ENCODE data around the gene NECTIN2.
"Not testable (repeated sequence)": the region's sequence is repeated elsewhere in the genome, so short reads cannot be mapped to it uniquely, and the experiment has no call there.

The NECTIN2 gene

GRCh38 chr19:44817725-44818465 is 28.2 kb upstream of the NECTIN2 start:
- DNase-seq (ENCODE audit: low spot score): no peak

DNA sequence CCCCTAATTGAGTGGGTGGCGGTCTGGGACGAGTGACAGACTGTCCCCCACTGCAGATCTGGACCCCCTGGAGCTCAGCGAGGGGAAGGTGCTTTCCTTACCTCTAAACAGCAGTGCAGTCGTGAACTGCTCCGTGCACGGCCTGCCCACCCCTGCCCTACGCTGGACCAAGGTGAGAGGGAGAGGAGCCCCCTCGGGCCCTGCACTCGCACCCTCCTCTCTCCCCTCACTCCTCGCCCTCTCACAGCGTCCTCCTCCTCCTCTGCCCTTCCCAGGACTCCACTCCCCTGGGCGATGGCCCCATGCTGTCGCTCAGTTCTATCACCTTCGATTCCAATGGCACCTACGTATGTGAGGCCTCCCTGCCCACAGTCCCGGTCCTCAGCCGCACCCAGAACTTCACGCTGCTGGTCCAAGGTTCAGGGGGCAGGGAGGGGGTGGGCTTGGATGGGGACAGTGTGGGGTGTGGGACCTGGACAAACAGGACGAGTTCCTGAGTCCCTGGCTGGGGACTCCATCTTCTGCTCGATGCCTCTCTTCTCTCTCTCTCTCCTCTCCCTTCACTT is 27.5 kb upstream of the NECTIN2 start:
- DNase-seq (ENCODE audit: low spot score): no peak

DNA sequence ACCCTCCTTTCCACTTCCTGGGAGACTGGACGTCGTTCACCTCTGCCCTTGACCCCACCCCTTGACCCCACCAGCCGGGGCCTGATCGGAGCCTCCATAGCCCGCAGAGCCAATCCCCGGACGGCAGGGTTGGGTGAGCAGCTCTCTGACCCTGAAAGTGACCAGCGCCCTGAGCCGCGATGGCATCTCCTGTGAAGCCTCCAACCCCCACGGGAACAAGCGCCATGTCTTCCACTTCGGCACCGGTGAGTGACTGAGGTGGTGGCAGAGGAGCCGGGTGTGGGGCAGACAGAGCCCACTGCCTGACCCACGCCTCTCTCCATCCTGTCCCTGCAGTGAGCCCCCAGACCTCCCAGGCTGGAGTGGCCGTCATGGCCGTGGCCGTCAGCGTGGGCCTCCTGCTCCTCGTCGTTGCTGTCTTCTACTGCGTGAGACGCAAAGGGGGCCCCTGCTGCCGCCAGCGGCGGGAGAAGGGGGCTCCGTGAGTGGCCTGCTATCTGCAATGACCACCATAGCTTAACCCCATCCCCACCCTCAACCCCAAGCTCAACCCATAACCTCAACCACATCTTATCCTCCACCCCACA is 26.8 kb upstream of the NECTIN2 start:
- DNase-seq (ENCODE audit: low spot score): no peak

GRCh38 chr19:44820648-44821609 is 25.2 kb upstream of the NECTIN2 start:
- DNase-seq (ENCODE audit: low spot score): no peak

DNA sequence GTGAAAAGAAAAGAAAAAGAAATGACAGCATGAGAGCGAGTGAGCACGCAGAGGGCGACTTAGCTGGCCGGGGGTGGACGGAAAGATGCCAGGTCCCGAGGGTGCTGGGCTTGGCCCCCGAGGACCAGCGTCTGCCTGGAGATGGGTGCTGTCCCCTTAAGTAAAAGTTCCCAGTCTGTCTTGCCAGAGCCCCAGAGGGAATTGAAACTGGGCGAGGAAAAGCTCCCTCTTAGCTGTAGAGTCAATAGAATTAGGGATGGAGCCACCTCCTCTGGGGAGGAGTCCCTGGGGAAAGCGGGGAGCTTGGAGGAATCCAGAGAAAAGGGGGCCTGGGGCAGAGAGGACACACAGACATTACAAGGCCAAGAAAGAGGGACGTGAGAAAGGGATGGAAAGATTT is 23.9 kb upstream of the NECTIN2 start:
- DNase-seq (ENCODE audit: low spot score): no peak

DNA sequence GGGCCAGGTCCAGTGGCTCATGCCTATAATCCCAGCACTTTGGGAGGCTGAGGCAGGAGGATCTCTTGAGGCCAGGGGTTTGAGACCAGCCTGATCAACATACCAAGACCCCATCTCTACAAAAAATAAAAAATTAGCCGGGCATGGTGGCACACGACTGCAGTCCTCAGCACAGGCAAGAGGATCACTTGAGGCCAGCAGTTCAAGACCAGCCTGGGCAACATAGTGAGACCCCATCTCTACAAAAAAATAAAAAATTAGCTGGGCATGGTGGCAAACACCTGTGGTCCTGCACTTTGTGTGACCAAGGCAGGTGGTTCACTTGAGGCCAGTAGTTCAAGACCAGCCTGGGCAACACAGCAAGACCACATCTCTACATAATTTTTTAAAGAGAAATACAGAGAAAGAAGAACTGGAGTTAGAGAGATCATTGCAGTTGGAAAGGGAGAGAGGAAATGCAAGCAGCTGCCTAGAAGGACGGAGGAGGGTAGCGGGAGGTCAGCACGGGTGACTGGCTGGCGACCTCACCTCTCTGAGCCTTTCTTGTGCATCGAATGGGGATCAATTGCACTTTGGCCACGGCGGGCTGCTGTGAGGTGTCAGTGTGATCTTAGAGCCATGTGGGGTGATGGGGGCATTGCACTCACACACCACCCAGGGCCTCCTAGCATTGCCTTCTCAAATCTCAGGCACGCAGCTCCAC is 23.3 kb upstream of the NECTIN2 start:
- DNase-seq (ENCODE audit: low spot score): no peak

DNA sequence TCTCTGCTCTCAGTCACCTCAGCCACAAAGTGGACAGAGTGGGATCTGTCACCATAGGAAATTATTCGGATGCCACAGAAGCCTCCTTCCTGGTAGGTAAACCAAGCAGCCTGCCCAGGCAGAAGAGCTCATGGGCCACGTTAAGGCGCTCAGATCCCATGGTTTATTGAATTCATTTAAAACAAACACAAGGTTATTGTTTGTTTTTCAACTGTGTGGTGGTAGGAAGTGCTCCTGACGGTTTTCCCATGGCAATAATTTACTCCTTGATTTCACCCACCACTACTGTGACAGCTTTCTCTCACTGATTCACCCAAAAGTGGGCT is 22.8 kb upstream of the NECTIN2 start:
- DNase-seq (ENCODE audit: low spot score): no peak

DNA sequence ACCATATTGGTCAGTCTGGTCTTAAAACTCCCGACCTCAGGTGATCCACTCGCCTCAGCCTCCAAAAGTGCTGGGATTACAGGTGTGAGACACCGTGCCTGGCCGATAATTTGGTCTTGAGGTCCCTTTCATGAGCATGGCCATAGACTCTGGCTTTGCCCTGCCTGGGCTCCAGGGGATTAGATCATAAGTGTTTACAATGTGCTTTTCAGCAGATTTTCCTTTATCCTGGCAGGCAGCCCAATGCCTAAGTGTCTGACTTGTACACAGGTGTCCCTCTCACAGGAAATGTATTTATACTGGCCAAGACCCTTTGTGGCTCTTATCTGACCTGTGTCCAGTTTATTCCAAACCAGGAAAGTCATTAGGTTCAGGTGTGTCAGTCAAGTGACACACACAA is 21.3 kb upstream of the NECTIN2 start:
- no peak for DNase-seq (ENCODE audit: low spot score)

- not testable (repeated sequence) for DNase-seq (ENCODE audit: low spot score)
Measured at GRCh38 chr19:44832875-44833274, 13.2 kb upstream of the NECTIN2 start.

- not testable (repeated sequence) for DNase-seq (ENCODE audit: low spot score)
Measured at GRCh38 chr19:44834399-44834798, 11.7 kb upstream of the NECTIN2 start.

GRCh38 chr19:44839276-44839675 is 6.8 kb upstream of the NECTIN2 start:
- DNase-seq (ENCODE audit: low spot score): no peak

GRCh38 chr19:44840811-44841210 is 5.3 kb upstream of the NECTIN2 start:
- DNase-seq (ENCODE audit: low spot score): no peak

- DNase-seq (ENCODE audit: low spot score): no peak
Measured at GRCh38 chr19:44841231-44841630, 4.9 kb upstream of the NECTIN2 start.

DNA sequence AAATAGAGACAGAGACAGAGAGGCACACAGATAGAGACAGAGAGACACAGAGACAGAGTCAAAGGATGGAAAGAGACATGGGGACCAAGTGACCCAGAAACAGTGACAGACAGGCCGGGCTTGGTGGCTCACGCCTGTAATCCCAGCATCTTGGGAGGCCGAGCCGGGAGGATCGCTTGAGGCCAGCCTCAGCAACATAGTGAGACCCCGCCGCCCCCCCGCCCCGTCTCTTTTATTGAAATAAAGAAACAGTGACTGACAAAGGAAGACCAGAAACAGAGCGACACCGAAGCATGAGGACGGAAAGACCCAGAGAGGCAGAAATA is 848 bp upstream of the NECTIN2 start:
- DNase-seq (ENCODE audit: low spot score): no peak

GRCh38 chr19:44846455-44847143 is 502 bp downstream of the NECTIN2 start:
- DNase-seq (ENCODE audit: low spot score): no peak

DNA sequence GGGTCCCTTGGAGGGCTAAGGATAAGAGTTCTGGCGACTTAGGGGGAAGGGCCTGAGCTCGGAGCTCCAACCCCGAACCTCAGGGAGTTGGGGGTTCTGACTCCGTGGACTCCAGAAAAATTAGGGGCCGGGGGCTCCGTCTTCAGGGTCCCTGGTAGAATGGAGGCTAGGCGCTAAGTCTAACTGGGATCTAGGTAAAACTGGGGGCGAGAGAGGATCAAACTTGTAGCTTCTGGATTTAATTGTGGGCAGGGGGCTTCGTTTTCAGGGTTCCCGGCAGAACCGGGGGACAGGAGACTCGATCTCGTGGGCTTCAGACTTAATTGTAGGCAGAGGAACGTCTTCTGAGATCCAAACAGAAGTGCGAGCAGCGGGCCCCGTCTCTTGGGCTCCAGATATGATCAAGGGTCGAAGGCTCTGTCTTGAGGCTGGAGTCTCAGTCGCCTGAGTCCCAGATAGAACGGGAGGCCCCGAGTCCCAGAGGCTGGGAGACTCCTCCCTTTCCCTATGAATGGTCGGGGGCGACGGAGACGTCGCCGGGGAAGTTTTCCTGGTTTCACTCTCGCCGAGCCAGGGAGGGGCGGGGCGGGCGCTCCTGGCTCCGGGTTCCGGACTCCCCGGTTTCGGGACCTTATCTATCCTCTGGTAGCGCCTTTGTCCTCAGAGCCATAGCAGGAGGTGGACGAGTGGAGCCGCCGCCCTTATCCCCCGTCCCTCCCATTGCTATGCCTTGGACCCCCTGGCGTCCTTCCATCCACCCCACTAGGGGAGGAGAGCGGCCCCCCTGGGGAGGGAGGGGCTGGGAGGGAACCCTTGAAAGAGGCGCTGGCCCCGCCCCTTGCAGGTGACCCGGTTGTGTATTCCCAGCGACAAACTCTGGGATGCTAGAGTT is 1.3 kb downstream of the NECTIN2 start:
- no peak for DNase-seq (ENCODE audit: low spot score)

DNA sequence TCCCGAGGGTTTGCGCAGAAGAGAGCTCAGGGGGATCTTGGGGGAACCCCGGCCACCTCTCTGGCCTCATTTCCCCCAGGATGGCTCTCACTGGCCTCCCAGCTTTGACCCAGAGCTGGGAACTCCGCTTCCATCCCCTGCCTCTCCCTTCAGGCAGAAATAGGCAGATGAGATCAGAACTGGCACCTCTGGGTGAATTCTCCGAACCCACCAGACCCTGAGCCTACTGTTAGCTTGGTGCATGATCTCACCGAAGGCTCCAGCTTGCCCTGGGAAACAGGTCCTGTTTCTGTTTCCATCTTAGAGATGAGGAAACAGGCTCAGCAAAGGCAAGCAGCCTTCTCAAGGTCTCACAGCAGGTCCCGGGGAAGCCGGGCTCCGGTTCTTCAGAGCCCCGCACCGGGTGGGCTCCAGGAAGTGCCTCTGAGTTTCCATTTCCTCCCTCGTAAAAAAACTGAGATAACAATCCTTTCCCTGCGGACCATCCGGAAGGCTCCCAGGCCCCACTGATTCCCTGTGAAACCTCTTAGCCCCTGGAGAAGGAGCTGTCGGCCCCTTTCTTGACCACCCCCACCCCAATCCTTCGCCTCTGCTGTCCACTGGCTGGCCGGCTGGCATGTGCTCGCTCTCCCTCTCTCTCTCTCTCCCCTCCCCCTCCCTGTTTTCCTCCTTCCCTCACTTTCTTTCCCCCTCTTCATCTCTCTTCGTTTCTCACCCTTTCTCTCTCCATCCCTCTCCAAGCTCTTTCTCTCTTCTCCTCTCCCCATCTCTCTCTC is 2.1 kb downstream of the NECTIN2 start:
- no peak for DNase-seq (ENCODE audit: low spot score)

- no peak for DNase-seq (ENCODE audit: low spot score)
Measured at GRCh38 chr19:44848812-44849447, 2.8 kb downstream of the NECTIN2 start.

DNA sequence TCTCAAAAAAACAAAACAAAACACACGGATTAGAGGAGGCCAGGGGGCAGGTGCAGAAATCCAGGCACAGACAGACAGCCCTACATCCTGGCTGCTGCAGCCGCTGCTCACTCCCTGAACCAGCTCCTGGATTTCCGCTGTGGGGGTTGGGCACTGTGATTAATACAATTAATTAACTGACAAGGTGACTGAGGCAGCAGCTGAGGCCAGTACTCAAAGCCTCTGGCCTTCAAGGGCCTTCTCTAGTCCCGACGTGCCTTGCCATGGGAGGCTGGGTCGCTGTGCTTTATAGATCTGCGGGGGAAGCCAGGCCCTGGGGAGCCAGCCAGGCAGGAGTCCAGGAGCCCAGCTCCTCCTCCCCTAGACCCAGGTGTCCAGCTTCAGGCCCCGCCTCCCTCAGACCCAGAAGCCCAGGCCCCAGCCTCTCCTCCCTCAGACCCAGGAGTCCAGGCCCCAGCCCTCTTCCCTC is 4.6 kb downstream of the NECTIN2 start:
- no peak for DNase-seq (ENCODE audit: low spot score)

Measured in putamen (tissue), 1 donor.